HG03175 (cell line): Measurements from ENCODE around the gene OPALIN.
"Not testable (repeated sequence)": the region's sequence is repeated elsewhere in the genome, so short reads cannot be mapped to it uniquely, and the experiment has no call there.

ENCODE experiments used
- ATAC-seq: cut with Tn5 transposase; IDR thresholded peaks from one replicate; pipeline ENCODE4 v1.9.1; 2021; ENCODE audit warnings: mild to moderate bottlenecking, moderate library complexity; ENCODE audit not compliant: unreplicated experiment

OPALIN gene

GRCh38 chr10:96339956-96340904 lies 18.6 kb downstream of the OPALIN start:
- peak; percentile 68 for ATAC-seq

GRCh38 chr10:96339383-96339782 lies 19.4 kb downstream of the OPALIN start:
- no peak for ATAC-seq

- no peak for ATAC-seq
These were observed 20.4 kb downstream of the OPALIN start for GRCh38 chr10:96338279-96338925.

GRCh38 chr10:96337106-96337505 lies 21.7 kb downstream of the OPALIN start:
- ATAC-seq = no peak

GRCh38 chr10:96334616-96335526 lies 23.9 kb downstream of the OPALIN start:
- ATAC-seq = no peak

GRCh38 chr10:96333101-96333500 lies 25.7 kb downstream of the OPALIN start:
- no peak for ATAC-seq

- no peak for ATAC-seq
These were observed 31.3 kb downstream of the OPALIN start for GRCh38 chr10:96327462-96327861.

- peak; percentile 94 for ATAC-seq
These were observed 33.0 kb downstream of the OPALIN start for GRCh38 chr10:96325719-96326373.

- no peak for ATAC-seq
These were observed 34.4 kb downstream of the OPALIN start for GRCh38 chr10:96324447-96324846.

GRCh38 chr10:96322275-96322674 lies 36.5 kb downstream of the OPALIN start:
- ATAC-seq = no peak

- no peak for ATAC-seq
These were observed 37.0 kb downstream of the OPALIN start for GRCh38 chr10:96321822-96322221.

GRCh38 chr10:96319754-96320474 lies 38.9 kb downstream of the OPALIN start:
- no peak for ATAC-seq

GRCh38 chr10:96317067-96317833 lies 41.6 kb downstream of the OPALIN start:
- no peak for ATAC-seq

GRCh38 chr10:96313344-96313743 lies 45.5 kb downstream of the OPALIN start:
- ATAC-seq = no peak

- ATAC-seq = no peak
These were observed 47.6 kb downstream of the OPALIN start for GRCh38 chr10:96311180-96311715.

- ATAC-seq = no peak
These were observed 48.5 kb downstream of the OPALIN start for GRCh38 chr10:96310321-96310669.

GRCh38 chr10:96309628-96310320 lies 49.0 kb downstream of the OPALIN start:
- ATAC-seq = no peak

GRCh38 chr10:96308854-96309253 lies 49.9 kb downstream of the OPALIN start:
- not testable (repeated sequence) for ATAC-seq
